AG08396 (cell line): ENCODE measurements around the gene PADI3.
"Not testable (repeated sequence)": the region's sequence is repeated elsewhere in the genome, so short reads cannot be mapped to it uniquely, and the experiment has no call there.

Experiments used
- DNase-seq: peaks from one replicate; pipeline ENCODE4 v3.0.0; 2012; ENCODE audit warnings: low spot score, mixed read lengths

The PADI3 gene

GRCh38 chr1:17304151-17304825, 55.4 kb downstream of the PADI3 start:
- DNase-seq = no peak

- no peak for DNase-seq
Observed at GRCh38 chr1:17304826-17305175, 55.9 kb downstream of the PADI3 start.

- no peak for DNase-seq
Observed at GRCh38 chr1:17305576-17306095, 56.7 kb downstream of the PADI3 start.

- no peak for DNase-seq
Observed at GRCh38 chr1:17306407-17306806, 57.5 kb downstream of the PADI3 start.

- DNase-seq = no peak
Observed at GRCh38 chr1:17306921-17307320, 58.0 kb downstream of the PADI3 start.

- no peak for DNase-seq
Observed at GRCh38 chr1:17307329-17307728, 58.4 kb downstream of the PADI3 start.

- no peak for DNase-seq
Observed at GRCh38 chr1:17307946-17308345, 59.0 kb downstream of the PADI3 start, which contains the start of gene PADI4. PADI4 (plus strand) TSS chr1:17308197; CDS start chr1:17308223, 26 bp downstream.

- DNase-seq = no peak
Observed at GRCh38 chr1:17308593-17308992, 59.7 kb downstream of the PADI3 start.

GRCh38 chr1:17309426-17310067, 60.6 kb downstream of the PADI3 start:
- DNase-seq = no peak

- DNase-seq = no peak
Observed at GRCh38 chr1:17310068-17310640, 61.3 kb downstream of the PADI3 start.

GRCh38 chr1:17313530-17314309, 64.8 kb downstream of the PADI3 start:
- no peak for DNase-seq

GRCh38 chr1:17314491-17314971, 65.6 kb downstream of the PADI3 start:
- no peak for DNase-seq

GRCh38 chr1:17315542-17316130, 66.7 kb downstream of the PADI3 start:
- no peak for DNase-seq

- no peak for DNase-seq
Observed at GRCh38 chr1:17316704-17317103, 67.8 kb downstream of the PADI3 start.

GRCh38 chr1:17318262-17318661, 69.4 kb downstream of the PADI3 start:
- no peak for DNase-seq

GRCh38 chr1:17319561-17320350, 70.9 kb downstream of the PADI3 start:
- no peak for DNase-seq

- not testable (repeated sequence) for DNase-seq
Observed at GRCh38 chr1:17321857-17322390, 73.0 kb downstream of the PADI3 start.

- DNase-seq = no peak
Observed at GRCh38 chr1:17328855-17329254, 80.0 kb downstream of the PADI3 start.

- no peak for DNase-seq
Observed at GRCh38 chr1:17329610-17330009, 80.7 kb downstream of the PADI3 start.

GRCh38 chr1:17330856-17331255, 82.0 kb downstream of the PADI3 start:
- no peak for DNase-seq

- DNase-seq = no peak
Observed at GRCh38 chr1:17333081-17333480, 84.2 kb downstream of the PADI3 start.
